Cardiac fibroblast (primary cell): Measurements from ENCODE around the gene CDK10.
"Not testable (repeated sequence)": the region's sequence is repeated elsewhere in the genome, so short reads cannot be mapped to it uniquely, and the experiment has no call there.

Source experiments
- DNase-seq, 2 donors: peaks; one replicate each; pipeline versions ENCODE4 v3.0.0 to v3.0.0-alpha.2; 2010; ENCODE audit warnings: low read depth in 2 of 2
- H3K4me3 ChIP-seq, 2 donors: replicated peaks in 1 of 2; 1 replicate in 1 of 2; 2 replicates in 1 of 2; pipeline ENCODE4 v1.5.1; 2011; ENCODE audit warnings: low read depth in 2 of 2, low read length in 2 of 2, mild to moderate bottlenecking in 2 of 2, moderate library complexity in 1 of 2
- CTCF ChIP-seq: IDR thresholded peaks from one replicate; pipeline ENCODE4 v1.5.1; 2011; ENCODE audit warnings: low read depth, mild to moderate bottlenecking, low read length, inconsistent platforms

Gene CDK10

GRCh38 chr16:89691231-89691985, 4.9 kb downstream of the CDK10 start:
- no peak for TF ChIP-seq CTCF

GRCh38 chr16:89691986-89692569, 5.6 kb downstream of the CDK10 start:
- DNase-seq: no peak
- no peak for TF ChIP-seq CTCF
- no peak overlapping the region for H3K4me3 ChIP-seq

More at GRCh38 chr16:89691231-89691985, 4.9 kb downstream of the CDK10 start:
- DNase-seq: no peak
- H3K4me3 ChIP-seq: no peak overlapping the region

- no peak for DNase-seq
- TF ChIP-seq CTCF: no peak
- no peak overlapping the region for H3K4me3 ChIP-seq
Measured at GRCh38 chr16:89693289-89693731, 6.8 kb downstream of the CDK10 start.

GRCh38 chr16:89693931-89694783, 7.7 kb downstream of the CDK10 start:
- H3K4me3 ChIP-seq: no peak overlapping the region
- TF ChIP-seq CTCF: no peak
- no peak for DNase-seq

GRCh38 chr16:89694784-89695085, 8.2 kb downstream of the CDK10 start:
- not testable (repeated sequence) for H3K4me3 ChIP-seq, DNase-seq

GRCh38 chr16:89695086-89695874, 8.8 kb downstream of the CDK10 start:
- TF ChIP-seq CTCF: no peak
- no peak overlapping the region for H3K4me3 ChIP-seq
- no peak for DNase-seq
